GM19455 (cell line): ENCODE measurements around the gene COLEC11.

Source experiments
- ATAC-seq: cut with Tn5 transposase; IDR thresholded peaks from one replicate; pipeline ENCODE4 v1.9.1; 2021; ENCODE audit not compliant: unreplicated experiment

Gene COLEC11

DNA sequence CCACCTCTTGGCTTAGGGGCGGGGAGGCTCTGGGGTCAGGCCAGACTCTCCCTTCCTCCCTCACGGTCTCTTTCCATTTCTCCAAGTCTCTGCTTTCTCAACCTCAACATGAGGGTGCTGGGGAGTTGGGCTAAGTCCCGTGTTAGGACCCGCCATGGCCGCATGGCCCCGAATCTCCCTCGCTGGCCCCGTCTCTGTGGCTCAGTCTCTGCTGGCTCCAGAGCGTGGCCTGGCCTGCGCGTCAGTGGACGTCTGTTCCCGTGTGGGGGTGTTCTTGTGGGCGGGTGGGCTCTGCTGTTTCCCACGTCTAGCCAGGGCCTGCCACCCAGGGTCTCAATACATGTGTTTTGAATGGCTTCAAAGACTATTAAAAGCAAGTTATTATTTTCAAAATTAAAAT lies 75.5 kb downstream of the COLEC11 start:
- no peak for ATAC-seq

DNA sequence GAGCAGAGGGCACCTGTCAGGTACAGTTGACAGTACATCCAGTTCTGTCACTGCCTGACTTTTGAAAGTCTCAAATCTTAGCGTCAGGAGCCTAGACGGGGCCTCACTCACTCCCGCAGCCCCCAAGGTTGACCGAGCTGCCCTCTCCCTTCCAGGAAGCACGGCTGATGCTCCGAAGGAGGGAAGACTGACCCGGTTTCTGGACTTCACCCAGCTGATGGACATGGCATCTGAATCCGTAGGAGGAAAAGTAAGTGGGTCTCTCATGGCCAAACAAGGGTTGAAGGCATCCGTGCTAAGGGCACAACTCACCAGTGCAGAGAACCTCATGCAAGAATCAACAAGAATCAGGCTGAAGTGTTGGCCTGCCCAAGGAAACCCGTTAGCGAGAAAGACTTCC lies 76.0 kb downstream of the COLEC11 start:
- no peak for ATAC-seq

DNA sequence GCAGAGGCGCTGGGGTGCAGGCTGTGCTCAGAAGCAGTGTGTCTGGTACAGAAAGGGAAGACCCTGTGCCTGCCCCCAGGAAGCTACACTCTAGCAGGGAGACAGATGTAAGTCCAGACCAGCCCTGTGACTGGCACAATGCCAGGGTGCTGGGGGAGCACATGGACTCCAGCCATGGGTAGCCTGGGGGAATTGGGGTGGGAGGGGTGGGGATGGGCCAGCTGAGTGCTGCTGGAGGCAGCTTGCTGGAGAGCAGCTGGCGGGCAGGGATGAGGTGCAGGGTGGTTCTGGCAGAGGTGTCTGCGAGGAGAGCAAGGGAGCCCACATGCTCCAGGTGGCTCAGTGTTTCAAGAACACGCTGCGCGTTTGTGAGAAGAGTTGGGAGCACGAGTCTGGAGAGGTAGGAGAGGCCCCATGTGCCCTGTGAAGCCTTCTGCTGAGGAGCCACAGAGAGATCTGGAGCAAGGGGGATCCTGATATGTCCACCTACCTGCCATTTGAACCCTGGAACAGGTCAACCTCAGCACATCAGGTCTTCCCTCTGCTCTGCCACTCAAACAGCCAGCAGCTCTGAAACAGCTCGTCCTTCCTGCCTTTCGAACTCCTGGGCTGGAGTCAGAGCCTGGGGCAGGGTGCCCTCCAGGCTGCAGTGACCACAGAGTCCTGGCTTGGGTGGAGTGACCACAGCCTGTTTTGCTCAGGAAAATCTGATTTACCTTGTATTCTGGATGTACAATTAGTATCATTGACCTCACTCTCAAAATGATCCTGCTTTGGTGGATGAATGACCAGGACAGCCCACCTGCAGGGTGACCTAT lies 78.2 kb downstream of the COLEC11 start:
- ATAC-seq, result no peak

DNA sequence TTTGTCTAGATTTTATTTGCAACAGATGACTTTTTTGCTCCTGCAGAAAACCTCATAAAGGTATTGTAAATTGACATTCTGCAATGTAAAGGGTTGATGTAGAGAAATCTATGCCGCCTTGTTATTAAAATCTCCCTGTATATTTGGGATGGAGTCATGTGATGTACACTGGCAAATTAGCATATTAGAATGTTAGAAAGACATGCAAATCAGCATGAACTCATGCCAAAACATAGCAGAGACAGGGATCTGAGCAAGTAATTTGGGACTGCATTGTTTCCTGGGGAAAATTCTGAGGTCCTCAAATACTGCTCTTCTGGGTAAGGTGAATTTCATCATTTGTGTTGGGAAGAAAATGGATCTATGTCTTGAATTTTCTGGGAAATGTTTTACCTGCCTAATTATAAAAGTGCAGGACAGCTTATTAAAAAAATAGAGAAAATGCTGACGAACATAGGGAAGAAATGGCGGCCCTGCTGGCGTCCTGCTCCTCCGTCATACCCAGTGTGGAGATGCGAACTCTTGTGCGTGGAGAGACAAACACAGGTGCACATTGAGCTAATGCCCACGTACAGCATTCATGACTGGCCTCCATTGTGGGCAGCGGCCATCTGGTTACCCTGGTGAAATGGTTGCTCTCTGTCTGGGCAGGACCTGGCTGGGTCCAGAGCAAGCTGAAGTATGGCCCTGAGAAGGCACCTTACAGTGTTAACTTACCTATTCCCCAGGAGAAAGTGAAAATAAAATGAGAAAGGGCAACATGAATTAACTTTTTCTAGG lies 79.3 kb downstream of the COLEC11 start:
- ATAC-seq, result no peak

DNA sequence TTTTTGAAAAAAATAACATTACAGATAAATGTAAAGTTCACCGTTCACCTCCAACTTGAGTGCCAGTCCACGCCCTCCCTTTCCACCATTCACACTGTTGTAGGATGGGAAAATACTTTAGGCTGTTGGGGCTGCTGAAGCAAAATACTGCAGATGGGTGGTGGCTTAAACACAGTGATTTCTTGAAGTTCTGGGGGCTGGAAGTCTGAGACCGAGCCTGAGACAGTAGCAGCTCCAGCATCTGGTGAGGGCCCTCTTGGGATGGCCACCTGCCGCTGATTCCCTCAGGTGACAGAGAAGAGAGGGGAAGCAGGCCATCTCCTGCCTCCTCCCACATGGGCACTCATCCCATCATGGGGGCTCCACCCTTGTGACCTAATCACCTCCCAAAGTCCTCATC lies 80.8 kb downstream of the COLEC11 start:
- no peak for ATAC-seq

DNA sequence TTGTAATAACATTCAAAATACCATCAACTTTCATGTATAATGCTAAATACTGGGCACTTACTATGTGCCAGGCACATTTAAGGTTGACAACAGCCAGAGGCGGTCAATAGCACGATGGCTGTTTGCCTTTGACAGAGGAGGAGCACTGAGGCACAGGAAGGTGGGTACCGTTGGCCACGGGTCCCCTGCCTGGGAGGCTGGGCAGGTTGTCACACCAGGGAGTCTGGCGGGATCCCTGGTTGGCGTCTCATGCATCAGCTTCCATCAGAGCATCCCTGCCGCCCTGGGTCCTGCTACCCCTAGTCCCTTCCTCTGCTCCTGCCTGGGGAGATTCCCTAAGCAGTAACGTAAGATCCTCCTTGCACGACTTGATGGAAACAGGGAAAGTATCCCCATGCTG lies 82.5 kb downstream of the COLEC11 start:
- ATAC-seq, result no peak

DNA sequence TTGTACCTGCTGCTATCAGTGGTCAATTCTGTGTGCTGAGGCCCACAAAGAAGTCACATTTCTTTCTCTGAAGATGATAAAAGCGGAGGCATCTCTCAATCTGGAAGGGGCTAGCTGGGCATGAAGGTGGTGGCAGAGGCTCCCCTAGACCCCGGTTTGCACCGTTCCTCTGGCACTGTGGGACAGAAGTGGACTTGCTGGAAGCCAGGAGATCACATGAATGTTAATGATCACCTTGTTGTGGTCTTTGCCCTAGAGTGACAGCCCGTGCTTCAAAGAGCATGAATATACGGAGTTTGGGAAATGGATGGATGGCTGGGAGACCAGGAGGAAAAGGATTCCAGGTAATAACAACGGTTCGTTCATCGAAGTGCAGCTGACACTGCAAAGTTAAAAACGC lies 83.3 kb downstream of the COLEC11 start:
- no peak for ATAC-seq

DNA sequence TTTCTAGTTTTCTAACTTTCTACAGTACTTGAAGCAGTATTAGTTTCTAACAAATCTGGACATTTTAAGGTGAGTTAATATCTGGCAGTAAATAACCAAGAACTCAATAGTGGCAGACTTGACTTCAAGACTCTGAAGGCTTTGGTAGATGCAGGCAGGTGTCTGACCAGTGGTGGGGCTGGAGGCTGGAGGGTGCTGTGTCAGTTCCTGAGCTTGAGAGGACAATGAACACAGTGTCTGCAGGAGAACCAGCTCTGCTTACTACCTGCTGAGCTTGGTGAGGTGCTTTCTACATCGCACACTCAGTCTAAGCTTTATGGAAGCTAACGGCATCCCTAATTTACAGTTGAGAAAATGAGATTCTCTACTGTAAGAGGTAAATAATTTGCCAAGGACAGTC lies 84.3 kb downstream of the COLEC11 start:
- ATAC-seq, result no peak

DNA sequence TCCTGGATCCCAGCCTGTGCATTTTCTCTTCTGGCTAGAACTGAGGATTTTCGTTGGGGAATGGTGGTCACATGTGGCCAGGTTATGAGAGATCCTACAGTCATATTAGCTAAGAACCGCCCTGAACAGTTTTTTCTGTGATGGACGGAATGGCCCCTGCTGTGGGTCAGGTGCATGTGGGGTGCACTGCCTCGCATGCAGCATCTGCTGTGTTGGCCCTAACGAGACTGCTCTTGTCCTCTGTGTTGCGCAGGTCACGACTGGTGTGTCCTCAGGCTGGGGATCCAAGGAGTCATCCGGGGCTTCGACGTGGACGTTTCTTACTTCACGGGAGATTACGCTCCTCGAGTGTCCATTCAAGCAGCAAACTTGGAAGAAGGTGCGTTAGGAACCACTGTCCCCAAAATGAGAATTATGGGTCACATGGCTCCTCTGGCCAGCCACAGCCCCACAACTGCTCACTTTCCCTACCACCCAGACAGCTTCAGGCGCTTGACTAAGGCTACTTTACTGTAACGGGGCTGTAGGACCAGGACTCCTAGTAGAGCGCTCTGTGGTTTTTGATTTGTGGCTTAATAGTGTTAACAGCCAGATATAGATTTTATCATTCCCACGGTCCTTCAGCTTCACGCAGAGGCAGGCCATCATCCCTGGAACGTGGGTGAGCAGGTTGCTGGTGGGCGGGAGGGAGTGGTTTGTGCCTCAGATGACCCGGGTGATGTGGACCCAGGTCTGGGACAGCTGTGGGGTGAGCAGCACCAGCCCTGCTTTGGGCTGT lies 84.9 kb downstream of the COLEC11 start:
- no peak for ATAC-seq

DNA sequence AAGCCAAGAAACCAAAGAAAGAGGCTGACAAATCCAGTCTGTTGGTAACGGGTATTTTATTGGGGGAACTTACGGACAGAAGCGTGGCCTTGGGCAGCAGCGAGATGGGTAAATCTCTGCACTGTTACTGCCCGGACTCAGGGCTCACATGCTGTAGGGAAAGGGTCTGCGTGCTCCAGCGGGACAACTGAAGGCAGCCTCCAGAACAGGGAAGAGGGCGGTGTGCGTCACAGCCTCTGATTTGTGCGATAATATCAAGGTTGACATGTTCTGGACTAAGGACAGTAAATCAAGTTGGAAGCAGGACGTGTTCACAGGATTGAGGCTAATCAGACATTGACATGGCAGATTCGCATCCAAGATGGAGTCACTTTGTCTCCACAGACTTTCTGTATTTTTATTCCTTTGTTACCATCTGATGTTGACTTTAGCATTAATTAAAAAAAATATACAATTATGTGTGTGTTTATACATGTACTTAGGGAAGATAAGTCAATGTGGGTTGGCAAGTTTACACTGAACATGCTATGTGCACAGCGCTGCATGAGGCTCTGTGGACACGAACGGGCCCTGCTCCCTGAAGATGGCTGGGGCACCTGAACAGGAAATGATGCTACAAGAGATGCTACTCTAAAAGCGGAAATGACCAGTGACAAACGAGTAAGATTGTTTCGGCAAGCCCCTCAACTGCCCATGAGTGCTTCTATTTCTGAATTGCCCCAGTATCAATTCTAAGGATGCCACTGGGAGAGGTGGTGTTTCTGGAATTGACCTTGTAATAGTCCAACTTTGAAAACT lies 85.8 kb downstream of the COLEC11 start:
- ATAC-seq, result no peak

DNA sequence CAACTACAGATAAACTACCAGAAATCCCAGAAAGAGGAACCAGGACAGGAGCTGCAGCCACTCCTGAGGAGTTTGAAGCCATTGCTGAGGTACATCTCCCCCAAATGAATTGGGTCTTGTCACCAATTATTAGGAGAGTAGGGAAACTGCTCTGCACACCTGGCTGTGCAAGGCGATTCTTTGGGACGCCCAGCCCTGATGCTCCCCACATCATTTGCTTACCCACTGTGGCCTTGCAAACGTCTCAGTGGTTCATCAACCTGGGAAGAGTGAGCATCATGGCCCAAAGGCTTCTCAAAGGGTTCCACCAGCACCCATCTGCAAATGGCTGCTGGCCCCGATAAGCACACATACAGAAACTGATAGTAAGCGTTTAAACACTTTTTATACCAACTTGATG lies 86.7 kb downstream of the COLEC11 start:
- no peak for ATAC-seq

DNA sequence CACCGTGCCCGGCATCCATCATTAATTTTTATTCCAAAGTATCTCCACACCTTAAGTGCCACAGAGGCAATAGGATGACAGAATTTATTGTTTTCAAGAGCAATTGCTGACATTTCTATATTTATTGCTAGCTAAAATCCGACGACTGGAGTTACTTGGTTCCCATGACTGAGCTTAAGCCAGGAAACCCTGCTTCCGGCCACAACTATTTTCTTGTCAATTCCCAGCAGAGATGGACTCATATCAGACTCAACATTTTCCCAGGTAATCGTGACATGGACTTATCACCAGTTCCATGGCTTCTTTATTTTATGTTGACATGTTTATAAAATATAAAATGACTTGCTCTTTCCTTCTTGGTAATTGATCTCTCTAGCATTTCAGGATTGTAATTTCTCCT lies 87.9 kb downstream of the COLEC11 start:
- ATAC-seq, result no peak

DNA sequence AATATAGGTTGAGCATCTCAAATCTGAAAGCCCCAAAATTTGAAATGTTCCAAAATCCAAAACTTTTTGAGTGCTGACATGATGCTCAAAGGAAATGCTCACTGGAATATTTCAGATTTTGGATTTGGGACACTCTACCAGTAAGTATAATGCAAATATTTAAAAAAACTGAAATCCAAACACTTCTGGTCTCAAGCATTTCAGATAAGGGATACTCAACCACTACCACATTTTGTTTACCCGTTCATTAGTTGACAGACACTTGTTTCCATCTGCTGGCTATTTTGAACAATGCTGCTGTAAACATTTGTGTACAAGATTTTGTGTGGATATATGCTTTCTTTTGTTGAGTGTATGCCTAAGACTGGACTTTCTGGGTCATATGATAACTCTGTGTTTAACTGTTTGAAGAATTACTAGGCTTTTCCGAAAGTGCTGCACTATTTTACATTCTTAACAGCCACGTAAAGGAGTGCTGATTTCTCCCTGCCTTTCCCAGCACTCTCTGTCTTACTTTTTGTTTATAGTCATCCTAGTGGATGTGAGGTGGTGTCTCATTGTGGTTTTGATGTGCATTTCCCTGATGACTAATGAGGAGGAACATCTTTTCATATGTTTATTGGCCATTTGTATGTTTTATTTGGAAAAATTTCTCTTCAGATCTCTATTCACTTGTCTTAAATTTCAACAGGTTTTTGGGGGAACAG lies 89.0 kb downstream of the COLEC11 start:
- ATAC-seq, result no peak

DNA sequence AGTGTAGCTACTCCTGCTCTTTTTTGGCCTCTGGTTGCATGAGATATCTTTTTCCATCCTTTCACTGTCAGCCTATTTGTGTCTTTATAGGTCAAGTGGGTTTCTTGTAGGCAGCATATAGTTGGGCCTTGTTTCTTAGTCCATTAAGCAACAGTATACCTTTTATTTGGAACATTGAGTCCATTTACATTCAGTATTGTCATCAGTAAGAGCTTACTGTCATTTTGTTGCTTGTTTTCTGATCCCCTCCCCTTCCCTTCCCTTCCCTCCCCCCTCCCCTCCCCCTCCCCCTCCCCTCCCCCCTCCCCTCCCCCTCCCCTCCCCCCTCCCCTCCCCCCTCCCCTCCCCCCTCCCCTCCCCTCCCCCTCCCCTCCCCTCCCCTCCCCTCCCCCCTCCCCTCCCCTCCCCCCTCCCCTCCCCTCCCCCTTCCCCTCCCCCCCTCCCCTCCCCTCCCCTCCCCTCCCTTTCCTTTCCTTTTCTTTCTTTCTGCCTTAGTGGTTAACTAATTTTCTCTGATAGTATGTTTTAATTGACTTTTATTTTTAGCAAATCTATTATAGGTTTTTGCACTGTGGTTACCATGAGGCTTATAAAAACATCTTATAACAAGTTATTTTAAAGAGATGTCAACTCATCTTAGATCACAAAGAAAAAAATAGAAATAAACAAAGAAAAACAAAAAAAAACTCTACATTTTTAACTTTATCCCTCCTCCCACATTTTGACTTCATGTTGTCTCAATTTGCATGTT lies 95.3 kb downstream of the COLEC11 start:
- ATAC-seq, result no peak

DNA sequence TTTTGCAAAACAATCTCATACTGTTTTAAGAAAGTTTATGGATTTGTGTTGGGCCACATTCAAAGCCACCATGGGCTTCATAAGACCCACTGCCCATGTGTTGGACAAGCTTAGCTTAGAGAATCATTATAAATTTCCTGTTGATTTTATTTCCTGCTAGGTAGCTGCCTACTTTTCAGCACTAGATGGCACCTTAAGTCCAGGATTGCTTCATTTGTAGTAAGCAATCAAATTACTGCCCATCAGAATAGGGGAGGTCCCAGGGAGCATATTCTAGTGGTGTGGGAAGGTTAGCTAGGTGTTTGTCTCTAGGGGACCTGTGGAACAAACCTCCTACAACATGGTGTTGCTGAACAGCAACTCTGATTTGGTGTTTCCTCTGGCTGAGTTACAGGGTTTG lies 97.5 kb downstream of the COLEC11 start:
- no peak for ATAC-seq
